Right renal cortex interstitium (tissue), 3 donors: ENCODE data around the gene HDLBP. TPM values are rescaled to one million over a fixed set of nuclear protein-coding genes. Genes with fewer than 3 reads are reported as not detected.

Source experiments
- DNase-seq, 3 donors: peaks; one replicate each; pipeline ENCODE4 v3.0.0-alpha.2; 2013; ENCODE audit warnings: low read depth in 3 of 3, low spot score in 2 of 3
- polyA plus RNA-seq, 3 donors: library from polyadenylated mRNA; unstranded; fragments of 120-200 nt; gene quantifications; one replicate each; pipeline ENCODE4 v1.2.1, GENCODE V29; 2013; ENCODE audit not compliant: insufficient read length in 3 of 3

The HDLBP gene
- polyA plus RNA-seq, 3 donors: 325 to 373 (median 355) TPM

DNA sequence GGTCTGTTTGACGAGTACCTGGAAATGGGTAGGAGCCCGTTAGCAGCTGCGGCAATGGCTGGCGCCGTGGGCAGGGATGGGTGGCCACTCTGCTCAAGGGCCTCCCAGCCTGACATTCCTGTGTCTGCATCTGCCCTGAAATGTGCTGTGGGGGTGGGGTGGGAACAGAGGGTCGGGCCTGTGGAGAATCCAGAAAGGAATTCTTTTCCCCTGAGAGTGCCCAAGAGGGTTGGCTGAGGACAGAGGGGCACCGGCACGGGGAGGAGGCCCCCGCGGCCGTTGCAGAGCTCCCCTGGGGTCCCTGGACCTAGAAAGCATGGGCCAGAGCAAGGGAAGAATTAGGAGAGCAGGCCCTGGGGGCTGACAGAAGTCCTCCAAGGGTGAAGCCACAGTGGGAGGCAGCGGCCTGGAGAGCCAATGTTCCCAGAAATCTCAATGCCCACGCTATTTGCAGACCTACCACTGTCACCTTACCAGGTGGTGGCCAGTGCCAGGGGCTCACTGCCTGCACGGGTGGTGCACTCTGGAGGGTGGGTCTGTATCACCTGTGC lies 99.2 kb downstream of the HDLBP start:
- no peak for DNase-seq

DNA sequence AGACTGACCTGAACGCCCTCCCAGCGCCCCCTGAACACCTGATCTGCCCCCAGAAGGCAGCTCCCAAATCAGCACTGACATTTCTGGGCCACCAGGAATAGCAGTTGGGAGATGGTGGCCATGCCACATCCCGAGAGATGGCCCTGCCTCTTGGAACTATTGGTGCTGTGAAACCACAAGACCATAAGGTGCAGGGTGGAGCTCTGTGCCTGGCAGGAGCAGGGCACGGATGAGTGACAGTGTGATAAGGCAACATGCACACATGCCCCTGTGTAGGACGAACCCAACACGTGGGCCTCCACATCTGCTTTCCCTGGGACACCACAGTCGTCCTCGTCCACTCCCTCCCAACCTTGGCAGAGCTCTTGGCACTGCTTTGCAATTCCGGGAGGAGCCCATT lies 100.1 kb downstream of the HDLBP start:
- no peak for DNase-seq

DNA sequence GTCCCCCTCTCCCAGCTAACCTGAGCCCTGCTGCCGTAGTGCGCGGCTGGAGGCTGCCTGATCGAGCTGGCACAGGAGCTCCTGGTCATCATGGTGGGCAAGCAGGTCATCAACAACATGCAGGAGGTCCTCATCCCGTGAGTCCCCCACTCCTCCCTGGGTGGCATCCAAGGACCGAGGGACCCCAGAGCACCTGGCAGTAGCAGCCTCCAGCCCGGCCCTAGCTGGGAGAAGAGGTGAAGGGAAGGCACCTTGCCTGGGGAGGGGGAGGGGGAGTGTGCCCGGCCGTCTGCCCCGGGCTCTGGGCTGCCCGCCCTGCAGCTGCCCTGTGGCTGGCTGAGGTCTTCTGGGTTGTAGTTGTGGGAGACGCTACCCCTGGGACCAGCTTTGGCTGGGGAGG lies 100.7 kb downstream of the HDLBP start:
- no peak for DNase-seq

DNA sequence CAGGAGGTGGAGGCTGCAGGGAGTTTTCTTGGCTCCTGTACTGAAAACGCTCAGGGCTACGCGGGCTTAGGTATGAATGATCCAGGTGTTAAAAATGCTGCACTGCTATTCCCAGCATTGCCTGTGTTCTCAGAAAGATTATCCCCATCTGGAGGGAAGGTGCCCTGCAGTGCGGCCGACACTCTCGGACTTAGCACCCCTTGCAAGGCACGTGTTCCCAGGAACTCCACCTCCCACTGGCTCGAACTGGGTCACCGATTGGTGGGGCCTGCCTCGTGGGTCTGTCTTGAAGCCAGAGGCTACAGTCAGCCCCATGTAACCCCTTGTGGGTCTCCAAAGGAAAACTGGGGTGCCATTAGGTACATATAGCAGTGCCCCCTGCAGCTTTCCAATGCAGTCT lies 101.3 kb downstream of the HDLBP start:
- no peak for DNase-seq

DNA sequence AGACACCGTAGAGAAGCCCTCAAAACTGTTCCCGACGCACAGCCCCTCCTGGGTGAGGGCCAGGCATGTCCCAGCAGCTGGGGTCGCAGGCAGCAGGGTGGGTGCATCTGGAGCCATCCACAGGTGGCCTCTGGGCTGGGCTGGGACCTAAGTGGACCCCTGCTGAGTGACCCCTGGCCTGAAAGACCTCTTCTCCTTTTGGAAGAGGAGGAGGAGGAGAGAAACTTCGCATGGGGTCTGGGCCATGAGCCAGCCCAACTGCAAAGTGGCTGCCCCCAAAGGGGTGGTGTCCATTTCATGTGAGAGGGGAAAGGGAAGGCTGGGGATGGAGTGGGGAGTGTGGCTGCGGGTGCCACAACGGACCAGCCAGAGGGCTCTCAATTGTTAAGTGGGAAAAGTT lies 101.9 kb downstream of the HDLBP start:
- DNase-seq: no peak

DNA sequence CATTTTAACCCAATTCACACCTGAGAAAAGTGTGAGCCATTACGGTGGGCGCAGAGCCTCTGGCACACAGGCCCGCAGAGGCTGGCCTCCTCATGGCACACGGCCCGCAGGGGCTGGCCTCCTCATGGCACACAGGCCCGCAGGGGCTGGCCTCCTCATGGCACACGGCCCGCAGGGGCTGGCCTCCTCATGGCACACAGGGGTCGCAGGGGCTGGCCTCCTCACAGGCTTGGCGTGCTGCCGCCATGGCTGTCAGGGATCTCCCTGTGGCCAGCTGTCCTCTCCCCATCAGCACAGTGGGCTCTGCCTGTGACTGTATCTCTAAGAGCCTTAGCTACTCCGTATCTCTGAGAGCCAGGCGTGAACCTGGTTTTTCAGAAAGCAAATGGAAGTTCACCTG lies 102.4 kb downstream of the HDLBP start:
- no peak for DNase-seq

DNA sequence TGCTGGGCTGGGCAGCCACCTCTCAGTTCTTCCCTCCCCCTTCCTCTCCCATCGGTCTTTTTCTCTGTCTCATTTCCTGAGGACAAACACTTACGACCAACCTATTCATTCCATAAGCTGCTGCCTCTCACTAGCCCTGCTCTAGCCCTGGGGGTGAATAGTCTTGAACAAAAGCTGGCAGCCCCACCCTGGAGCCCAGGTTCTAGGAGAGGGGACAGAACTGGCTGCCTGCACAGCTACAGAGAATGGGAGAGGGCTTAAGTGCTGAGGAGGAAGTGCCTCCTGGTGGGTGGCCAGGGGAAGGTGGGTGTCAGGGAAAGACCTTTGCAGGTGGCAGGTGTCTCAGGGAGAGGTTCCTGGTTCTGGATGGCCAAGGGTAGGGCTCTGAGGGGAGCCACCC lies 104.2 kb downstream of the HDLBP start:
- no peak for DNase-seq

DNA sequence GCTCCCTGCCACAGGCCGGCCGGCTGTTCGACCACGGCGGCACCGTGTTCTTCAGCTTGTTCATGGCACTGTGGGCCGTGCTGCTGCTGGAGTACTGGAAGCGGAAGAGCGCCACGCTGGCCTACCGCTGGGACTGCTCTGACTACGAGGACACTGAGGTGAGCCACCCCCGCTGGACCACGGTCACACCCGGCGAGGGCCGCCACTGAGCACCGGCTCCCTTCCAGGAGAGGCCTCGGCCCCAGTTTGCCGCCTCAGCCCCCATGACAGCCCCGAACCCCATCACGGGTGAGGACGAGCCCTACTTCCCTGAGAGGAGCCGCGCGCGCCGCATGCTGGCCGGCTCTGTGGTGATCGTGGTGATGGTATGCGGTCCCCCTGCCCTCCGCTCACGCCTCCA lies 106.2 kb downstream of the HDLBP start:
- no peak for DNase-seq

DNA sequence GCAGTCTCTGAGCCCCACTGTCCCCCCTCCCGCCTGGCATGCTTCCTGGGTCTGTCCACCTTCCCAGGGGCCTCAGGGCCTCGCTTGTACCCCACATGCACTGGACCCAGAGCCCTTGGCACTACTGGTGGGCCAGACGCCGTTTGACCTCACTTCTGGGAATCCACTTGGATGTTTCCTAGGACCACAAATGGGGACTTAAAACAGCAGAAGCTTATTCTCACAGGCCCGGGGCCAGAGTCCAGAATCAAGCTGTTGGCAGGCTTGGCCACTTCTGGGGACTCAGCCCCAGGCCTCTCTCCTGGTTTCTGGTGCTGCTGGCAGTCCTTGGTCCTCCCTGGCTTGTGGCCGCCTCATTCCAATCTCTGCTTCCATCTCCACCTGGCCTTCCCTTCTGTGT lies 107.4 kb downstream of the HDLBP start:
- no peak for DNase-seq

DNA sequence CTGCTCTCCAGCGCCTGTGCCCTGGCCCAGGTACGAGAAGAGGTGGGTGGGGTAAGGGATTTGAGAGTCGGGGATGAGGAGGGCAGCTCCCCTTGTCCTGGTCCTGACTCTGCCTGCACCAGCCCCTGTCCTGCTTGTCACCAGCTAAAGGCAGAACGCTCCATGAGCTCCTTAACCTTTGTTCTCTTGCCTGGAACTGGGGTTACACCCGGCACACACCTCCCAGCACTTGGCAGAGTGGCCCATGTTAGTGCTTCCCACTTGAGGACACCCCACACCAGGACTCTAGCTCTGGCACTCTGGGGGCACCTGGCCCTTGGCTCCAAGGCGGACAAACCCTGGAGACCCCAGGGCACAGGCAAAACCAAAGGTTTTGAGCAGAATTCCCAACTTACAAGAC lies 107.8 kb downstream of the HDLBP start:
- no peak for DNase-seq

DNA sequence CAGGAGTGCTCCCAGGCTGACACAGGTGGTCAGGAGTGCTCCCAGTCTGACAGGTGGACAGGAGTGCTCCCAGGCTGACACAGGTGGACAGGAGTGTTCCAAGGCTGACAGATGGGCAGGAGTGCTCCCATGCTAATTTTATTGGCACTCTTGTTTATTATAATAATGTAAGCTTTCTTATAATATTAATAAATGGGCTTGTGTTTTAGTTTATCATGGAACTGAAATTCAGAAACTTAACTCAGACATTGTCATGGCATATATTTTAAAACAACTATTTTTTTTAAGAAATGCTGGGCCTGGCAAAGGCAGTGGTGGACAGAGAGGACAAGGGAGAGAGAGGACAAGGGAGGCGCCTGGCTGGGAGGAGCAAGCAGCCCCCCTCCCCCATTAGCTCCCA lies 108.3 kb downstream of the HDLBP start:
- no peak for DNase-seq

DNA sequence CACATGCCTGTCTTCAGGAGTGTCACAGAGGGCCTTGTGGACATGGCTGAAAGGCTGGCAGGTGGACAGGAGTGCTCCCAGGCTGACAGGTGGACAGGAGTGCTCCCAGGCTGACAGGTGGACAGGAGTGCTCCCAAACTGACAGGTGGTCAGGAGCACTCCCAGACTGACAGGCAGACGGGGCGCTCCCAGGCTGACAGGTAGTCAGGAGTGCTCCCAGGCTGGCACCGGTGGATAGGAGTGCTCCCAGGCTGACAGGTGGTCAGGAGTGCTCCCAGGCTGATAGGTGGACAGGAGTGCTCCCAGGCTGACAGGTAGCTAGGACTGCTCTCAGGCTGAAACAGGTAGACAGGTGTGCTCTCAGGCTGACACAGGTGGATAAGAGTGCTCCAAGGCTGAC lies 110.4 kb downstream of the HDLBP start:
- DNase-seq: no peak

DNA sequence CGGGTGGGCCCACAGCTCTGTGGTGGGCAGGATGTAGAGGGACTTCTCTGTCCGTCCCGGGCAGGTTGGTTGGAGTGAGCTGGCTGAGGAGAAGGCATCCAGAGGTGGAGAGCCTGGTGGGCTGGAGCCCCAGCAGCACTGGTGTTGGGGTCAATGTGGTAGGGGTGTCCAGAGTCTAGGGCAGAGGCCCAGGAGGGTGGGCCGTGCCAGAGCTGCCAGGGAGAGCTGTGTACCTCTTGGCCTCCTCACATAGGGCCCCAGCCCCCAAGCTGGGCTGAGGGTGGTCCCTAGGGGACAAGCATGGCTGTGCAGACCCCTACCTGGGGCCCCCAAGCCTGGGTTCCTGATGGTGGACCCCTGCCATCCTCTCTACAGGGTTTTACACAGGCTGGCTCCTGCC lies 111.0 kb downstream of the HDLBP start:
- DNase-seq: no peak

DNA sequence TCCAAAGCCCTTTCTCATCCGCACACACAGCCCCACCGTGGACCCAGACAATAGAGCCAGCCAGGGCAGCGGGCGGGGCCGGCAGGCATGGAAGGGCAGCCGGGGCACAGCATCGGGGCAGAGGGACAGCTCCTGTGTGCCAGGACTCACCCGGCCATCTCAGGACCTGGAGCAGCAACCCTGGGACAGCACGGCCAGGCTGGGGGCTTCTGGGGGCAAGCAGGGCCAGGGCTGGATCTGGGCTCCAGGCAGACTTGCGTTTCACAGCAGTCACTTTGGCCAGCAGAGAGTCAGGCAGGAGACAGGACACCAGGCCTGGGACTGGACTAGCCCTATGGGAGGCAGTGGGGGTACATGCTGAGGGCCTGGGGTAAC lies 111.5 kb downstream of the HDLBP start:
- DNase-seq: no peak

DNA sequence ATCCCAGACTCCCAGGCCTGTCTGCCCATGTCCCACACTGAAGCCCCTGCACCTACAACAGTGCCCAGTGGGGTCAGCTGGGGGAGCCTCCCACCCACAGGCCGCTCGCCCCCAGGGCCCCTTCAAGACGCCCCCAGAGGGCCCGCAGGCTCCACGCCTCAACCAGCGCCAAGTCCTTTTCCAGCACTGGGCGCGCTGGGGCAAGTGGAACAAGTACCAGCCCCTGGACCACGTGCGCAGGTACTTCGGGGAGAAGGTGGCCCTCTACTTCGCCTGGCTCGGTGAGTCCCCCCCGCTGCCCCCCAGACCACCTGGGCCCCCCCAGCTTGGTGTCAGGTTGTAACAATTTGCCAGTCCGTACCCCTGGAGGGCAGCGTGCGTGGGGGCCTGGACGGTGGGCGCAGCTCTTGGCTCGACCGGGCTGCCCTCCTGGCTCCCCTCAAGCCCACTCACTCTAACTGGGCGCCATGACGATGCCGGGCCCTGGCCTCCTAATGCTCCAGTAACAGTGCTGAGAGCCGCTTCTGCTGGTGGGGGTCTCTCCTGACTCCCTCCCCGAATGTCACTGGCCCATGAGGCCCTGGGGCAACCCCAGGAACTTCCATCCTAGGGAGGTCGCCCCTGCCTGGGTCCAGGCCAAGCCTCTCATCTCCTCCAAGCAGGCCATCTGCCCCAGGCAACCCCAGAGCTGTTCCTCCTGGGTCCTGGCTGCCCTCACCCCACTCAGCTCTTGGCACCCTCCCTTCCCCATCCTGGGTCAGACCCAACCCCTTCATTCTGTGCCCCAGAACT lies 112.1 kb downstream of the HDLBP start:
- DNase-seq: no peak

DNA sequence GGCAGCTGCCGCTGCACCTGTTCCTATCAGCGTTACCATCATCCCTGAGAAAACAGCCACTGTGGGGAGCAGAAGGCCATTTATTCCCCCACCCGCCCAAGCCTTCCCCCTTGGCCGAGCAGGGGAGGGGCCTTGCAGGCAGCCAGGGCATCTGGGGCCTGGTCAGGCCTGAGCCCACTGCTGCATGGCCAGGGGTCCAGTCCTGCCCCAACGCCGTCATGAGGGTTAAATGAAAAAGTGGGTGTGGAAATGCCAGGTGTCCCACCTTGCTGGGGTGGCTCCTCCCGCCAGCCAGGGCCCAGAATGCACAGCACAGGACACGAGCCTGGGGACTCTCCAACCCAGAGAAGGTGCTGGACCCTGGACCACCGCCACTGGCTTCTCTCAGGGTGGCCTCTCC lies 112.8 kb downstream of the HDLBP start:
- DNase-seq: no peak

DNA sequence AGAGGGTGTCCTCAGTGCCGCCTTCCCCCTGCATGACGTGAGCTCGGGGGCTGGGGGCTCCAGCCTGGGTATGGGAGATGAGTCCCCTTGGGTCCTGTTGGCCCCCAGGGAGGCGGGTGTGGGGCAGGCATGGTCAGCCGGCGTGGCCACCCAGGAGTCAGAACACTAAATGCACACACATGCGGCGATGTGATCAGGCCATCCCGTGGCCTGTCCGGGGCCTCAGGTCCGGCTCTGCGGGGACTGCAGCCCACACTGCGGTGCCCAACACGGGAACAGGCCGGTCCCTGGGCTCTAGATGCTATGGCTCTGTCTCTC lies 113.2 kb downstream of the HDLBP start:
- DNase-seq: no peak

DNA sequence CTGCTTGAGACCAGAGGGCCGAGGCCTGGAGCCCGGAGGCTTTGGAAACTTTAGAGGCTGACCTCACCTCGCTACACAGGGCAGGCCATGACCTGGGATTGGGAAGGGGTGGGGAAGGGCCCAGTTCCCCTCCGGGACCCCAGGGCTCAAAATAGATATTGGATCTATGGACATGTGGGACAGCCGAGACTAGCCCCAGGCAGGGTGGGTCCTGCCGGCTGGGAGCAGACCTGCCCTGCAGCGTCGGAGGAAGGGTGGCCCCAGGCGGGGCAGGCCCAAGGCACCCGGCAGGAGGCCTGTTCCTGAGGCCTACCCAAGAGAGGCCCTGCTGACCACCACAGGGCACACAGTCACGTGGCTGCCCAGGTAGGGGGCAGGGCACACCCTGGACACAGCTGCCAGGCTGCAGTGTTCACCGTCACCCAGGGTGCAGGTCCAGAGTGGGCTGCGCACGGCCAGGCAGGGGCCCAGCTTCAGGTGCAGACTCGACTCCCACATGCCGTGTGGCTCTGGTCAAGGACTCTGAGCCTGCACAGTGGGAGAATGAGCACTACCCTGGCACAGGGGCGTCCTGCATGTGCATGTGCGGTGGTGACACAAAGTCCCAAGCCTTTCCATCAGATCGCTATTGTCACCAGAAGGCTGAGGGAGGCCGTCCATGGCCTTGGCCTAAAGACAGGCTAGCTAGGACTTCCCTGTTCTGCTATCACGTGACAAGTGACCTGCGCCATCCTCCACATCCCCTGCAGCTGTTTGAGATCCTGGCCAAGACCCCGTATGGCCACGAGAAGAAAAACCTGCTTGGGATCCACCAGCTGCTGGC lies 113.8 kb downstream of the HDLBP start:
- DNase-seq: no peak

DNA sequence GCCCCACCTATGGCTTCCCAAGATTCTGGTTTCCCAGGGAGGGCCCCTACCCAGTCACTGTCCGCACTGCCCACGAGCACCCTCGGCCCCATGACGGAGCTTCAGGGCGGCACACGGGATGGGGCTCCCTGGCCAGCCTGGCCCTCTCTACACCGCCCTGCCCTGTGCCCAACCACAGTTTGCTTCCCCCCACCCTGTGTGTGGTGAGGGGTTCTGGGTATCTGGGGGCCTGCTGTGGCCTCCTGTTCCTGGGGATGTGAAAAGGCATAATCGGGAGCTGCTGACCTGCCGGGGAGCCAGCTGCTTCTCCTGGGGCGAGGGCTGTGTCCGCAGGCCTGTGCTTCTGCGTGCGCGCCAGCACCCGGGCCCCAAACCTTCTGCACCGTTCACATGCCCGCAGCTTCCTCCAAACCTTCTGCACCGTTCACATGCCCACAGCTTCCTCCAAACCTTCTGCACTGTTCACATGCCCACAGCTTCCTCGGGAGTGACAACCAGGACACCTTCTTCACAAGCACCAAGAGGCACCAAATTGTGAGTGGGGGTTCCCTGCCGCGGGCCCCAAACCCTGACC lies 114.6 kb downstream of the HDLBP start:
- no peak for DNase-seq

DNA sequence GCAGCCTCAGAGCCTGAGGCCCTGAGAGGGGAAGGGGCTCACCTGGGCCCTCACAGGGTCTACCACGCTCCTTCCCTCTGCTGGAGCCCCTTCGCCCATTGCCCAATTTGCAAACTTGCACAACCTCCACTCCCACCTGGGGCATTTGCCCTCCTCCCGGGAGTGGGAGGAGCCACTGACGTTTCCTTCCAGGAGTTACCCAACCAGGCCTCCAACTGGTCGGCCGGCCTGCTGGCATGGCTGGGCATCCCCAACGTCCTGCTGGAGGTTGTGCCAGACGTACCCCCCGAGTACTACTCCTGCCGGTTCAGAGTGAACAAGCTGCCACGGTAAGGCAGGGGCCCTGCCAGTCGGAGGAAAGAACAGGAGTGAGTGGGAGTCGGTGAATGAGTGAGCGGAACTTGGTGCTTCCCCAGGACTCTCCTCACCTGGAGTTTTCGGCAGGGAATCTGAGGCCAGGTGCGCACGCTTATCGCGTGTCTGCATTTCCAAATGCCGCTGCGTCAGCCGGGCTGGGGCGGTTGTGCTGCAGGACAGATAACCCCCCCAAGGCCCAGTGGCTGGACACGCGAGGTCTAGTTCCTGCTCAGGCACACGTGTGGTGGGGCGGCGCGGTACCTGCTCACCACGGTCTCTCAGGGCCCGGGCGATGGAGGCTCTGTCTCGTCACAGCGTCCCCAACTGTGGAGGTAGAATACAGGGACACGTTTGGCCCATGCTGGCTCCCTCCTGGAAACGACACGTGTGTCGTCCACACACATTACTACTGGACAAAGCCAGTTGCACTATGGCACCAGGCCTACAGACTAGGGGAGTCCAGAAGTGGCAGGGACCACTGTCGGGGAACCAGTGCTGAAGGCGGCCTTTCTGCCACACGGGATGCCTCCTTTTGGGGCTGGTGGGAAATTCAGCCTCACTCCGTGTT lies 115.3 kb downstream of the HDLBP start:
- DNase-seq: no peak

DNA sequence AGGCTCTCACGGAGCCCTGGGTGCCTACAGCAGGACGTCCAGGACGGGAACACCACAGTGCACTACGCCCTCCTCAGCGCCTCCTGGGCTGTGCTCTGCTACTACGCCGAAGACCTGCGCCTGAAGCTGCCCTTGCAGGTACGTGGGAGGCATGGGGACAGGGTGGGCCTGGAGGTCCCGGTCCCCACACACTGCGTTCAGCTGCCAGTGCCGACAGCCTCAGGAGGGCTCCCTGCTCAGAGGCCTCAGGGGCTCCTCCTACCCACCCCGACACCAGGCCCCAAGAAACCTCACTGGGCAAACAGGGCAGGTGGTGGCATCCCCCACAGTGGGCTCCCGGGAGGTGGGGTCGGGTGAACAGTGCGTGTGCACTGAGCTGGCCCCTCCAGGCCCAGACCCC lies 116.2 kb downstream of the HDLBP start:
- no peak for DNase-seq
